Superior temporal gyrus (tissue), 1 donor: Measurements from ENCODE around the gene MBD5.

ENCODE experiments used
- DNase-seq: peaks from one replicate; pipeline ENCODE4 v3.0.0-alpha.2; 2016; ENCODE audit errors: extremely low spot score

Gene MBD5

GRCh38 chr2:148122788-148123187 is 101.9 kb downstream of the MBD5 start:
- no peak for DNase-seq

- no peak for DNase-seq
These were observed 103.4 kb downstream of the MBD5 start for GRCh38 chr2:148124271-148124670.

GRCh38 chr2:148130581-148130980 is 109.7 kb downstream of the MBD5 start:
- DNase-seq, result no peak

GRCh38 chr2:148132412-148132811 is 111.5 kb downstream of the MBD5 start:
- no peak for DNase-seq

- DNase-seq, result no peak
These were observed 114.8 kb downstream of the MBD5 start for GRCh38 chr2:148135705-148136104.

GRCh38 chr2:148136441-148136840 is 115.5 kb downstream of the MBD5 start:
- DNase-seq, result no peak

- no peak for DNase-seq
These were observed 141.1 kb downstream of the MBD5 start for GRCh38 chr2:148161909-148162435.

GRCh38 chr2:148162871-148163270 is 142.0 kb downstream of the MBD5 start:
- no peak for DNase-seq

- no peak for DNase-seq
These were observed 145.1 kb downstream of the MBD5 start for GRCh38 chr2:148165975-148166374.

- no peak for DNase-seq
These were observed 146.4 kb downstream of the MBD5 start for GRCh38 chr2:148167241-148167766.

- no peak for DNase-seq
These were observed 147.0 kb downstream of the MBD5 start for GRCh38 chr2:148167855-148168254.

GRCh38 chr2:148172131-148172753 is 151.4 kb downstream of the MBD5 start:
- no peak for DNase-seq

GRCh38 chr2:148173168-148173567 is 152.3 kb downstream of the MBD5 start:
- no peak for DNase-seq

GRCh38 chr2:148177559-148177958 is 156.7 kb downstream of the MBD5 start:
- no peak for DNase-seq

GRCh38 chr2:148179724-148180123 is 158.8 kb downstream of the MBD5 start:
- no peak for DNase-seq

- DNase-seq, result no peak
These were observed 164.1 kb downstream of the MBD5 start for GRCh38 chr2:148184976-148185375.

- no peak for DNase-seq
These were observed 174.0 kb downstream of the MBD5 start for GRCh38 chr2:148194882-148195281.

- no peak for DNase-seq
These were observed 180.4 kb downstream of the MBD5 start for GRCh38 chr2:148201075-148202004.

GRCh38 chr2:148202237-148202636 is 181.3 kb downstream of the MBD5 start:
- no peak for DNase-seq

GRCh38 chr2:148207111-148207510 is 186.2 kb downstream of the MBD5 start:
- no peak for DNase-seq

GRCh38 chr2:148209603-148210002 is 188.7 kb downstream of the MBD5 start:
- DNase-seq, result no peak

GRCh38 chr2:148218326-148219075 is 197.6 kb downstream of the MBD5 start:
- no peak for DNase-seq
